ENCODE data around the gene CCDC28B.

- TF ChIP-seq EP300 (IDR thresholded peaks at IDR 0.05) = no peak
- peak; percentile 71 to 82 (median 77) for TF ChIP-seq CTCF (IDR thresholded peaks at IDR 0.05)
These were observed 47.8 kb downstream of the CCDC28B start for GRCh38 chr1:32247983-32248889.

Measured in tibial nerve (tissue), 4 donors.